GM18873 (cell line): ENCODE measurements around the gene GABRQ.
A peak's percentile ranks its signal among the peaks of the same experiment; 100 is the strongest.
"Not testable (repeated sequence)": the region's sequence is repeated elsewhere in the genome, so short reads cannot be mapped to it uniquely, and the experiment has no call there.

Experiments
- ATAC-seq: cut with Tn5 transposase; IDR thresholded peaks from one replicate; pipeline ENCODE4 v1.9.1; 2021; ENCODE audit warnings: mild to moderate bottlenecking, moderate library complexity, moderate number of reproducible peaks; ENCODE audit not compliant: unreplicated experiment, low FRiP score

Gene GABRQ

GRCh38 chrX:152656890-152657289, 19.2 kb downstream of the GABRQ start:
- ATAC-seq: no peak

- ATAC-seq: no peak
Measured at GRCh38 chrX:152658302-152658701, 20.6 kb downstream of the GABRQ start.

GRCh38 chrX:152663086-152663485, 25.4 kb downstream of the GABRQ start:
- ATAC-seq: no peak

- no peak for ATAC-seq
Measured at GRCh38 chrX:152674135-152674534, 36.4 kb downstream of the GABRQ start.

- not testable (repeated sequence) for ATAC-seq
Measured at GRCh38 chrX:152674652-152675051, 37.0 kb downstream of the GABRQ start.

- ATAC-seq: peak; percentile 40
Measured at GRCh38 chrX:152681012-152681411, 43.3 kb downstream of the GABRQ start.

GRCh38 chrX:152697952-152698931, 60.5 kb downstream of the GABRQ start, which contains the start of gene MAGEA3:
Gene MAGEA3 (plus strand): TSS chrX:152698794. CDS start chrX:152700833, 2,039 bp downstream.
- not testable (repeated sequence) for ATAC-seq

- not testable (repeated sequence) for ATAC-seq
Measured at GRCh38 chrX:152700390-152700789, 62.7 kb downstream of the GABRQ start.

GRCh38 chrX:152706500-152706899, 68.8 kb downstream of the GABRQ start:
- ATAC-seq: not testable (repeated sequence)
